HCT116 (cell line): ENCODE measurements around the gene RALB. TPM values are rescaled to one million over a fixed set of nuclear protein-coding genes. Genes with fewer than 3 reads are reported as not detected.

Experiments
- ATAC-seq: fragments of 200-7000 bp; cut with Tn5 transposase; 2 replicates; pipeline ENCODE4 v1.9.1; 2020; ENCODE audit warnings: mild to moderate bottlenecking, moderate library complexity
- BruUV-seq: library from RNA; stranded (reverse); fragments of 400-500 nt; replicated peaks from 2 replicates; lab custom pipeline; 2021; lab: Mats Ljungman, UMichigan
- CTCF ChIA-PET: fragments of 300-600 bp; sonication (Branson Sonifier 250); formaldehyde crosslinking; loops from one replicate; lab custom pipeline; 2021; ENCODE audit warnings: antibody characterized with exemption; lab: Charles Lee
- POLR2A ChIA-PET: fragments of 300-600, 350-600 bp; sonication (Branson Sonifier 250); formaldehyde crosslinking; loops from one replicate; lab custom pipeline; 2021; ENCODE audit warnings: antibody characterized with exemption; lab: Charles Lee
- RAD21 ChIA-PET, 2 experiments: fragments of 300-600 bp; sonication (Branson Sonifier 250); formaldehyde crosslinking; loops; one replicate each; lab custom pipeline; 2023; ENCODE audit warnings: low total read pairs in 2 of 2; ENCODE audit not compliant: uncharacterized antibody in 2 of 2, unreplicated experiment in 2 of 2, low non-redundant PET in 1 of 2; lab: Charles Lee
- DNase-seq: peaks from one replicate; pipeline ENCODE4 v3.0.0-alpha.2; 2010; ENCODE audit warnings: low read depth, low spot score
- H2AFZ ChIP-seq: fragments of 200-600 bp; shearing (Covaris generic), sonication (generic); 2 replicates; pipeline ENCODE4 v1.6.1; 2017; ENCODE audit warnings: low read depth, mixed run types, mixed read lengths, antibody characterized with exemption, low read length; ENCODE audit not compliant: poor library complexity, severe bottlenecking
- H3K27ac ChIP-seq: 2 replicates; pipeline ENCODE4 v1.5.1; 2012; ENCODE audit warnings: low read depth, low read length
- H3K27me3 ChIP-seq: fragments of 200-600 bp; sonication (generic); 2 replicates; pipeline ENCODE4 v1.6.1; 2016; ENCODE audit warnings: mixed run types, low read length, mixed read lengths; ENCODE audit not compliant: insufficient read depth
- H3K36me3 ChIP-seq, 2 experiments: fragments of 200-500 bp in 1 of 2; fragments of 200-600 bp in 1 of 2; sonication (Bioruptor generic) in 1 of 2; sonication (generic) in 1 of 2; 2 replicates each; pipeline versions ENCODE4 v1.5.1 to v1.6.1; 2014 to 2016; ENCODE audit warnings: low read length in 2 of 2, inconsistent platforms in 1 of 2, mixed read lengths in 1 of 2, mixed run types in 1 of 2; ENCODE audit not compliant: insufficient read depth in 2 of 2, control insufficient read depth in 1 of 2
- H3K4me1 ChIP-seq, 2 experiments: fragments of 200-600 bp in 1 of 2; sonication (generic) in 1 of 2; 2 replicates each; pipeline versions ENCODE4 v1.5.1 to v1.6.1; 2012 to 2017; ENCODE audit warnings: low read length in 2 of 2, inconsistent platforms in 1 of 2, mild to moderate bottlenecking in 1 of 2, mixed read lengths in 1 of 2, mixed run types in 1 of 2, moderate library complexity in 1 of 2; ENCODE audit not compliant: insufficient read depth in 2 of 2, control insufficient read depth in 1 of 2
- H3K4me2 ChIP-seq: fragments of 200-600 bp; sonication (generic); 2 replicates; pipeline ENCODE4 v1.6.1; 2017; ENCODE audit warnings: mixed run types, low read length, mixed read lengths
- H3K4me3 ChIP-seq, 2 experiments: fragments of 200-600 bp in 1 of 2; sonication (generic) in 1 of 2; replicated peaks in 1 of 2; 2 replicates each; pipeline ENCODE4 v1.5.1; 2011 to 2016; ENCODE audit warnings: low read length in 2 of 2, control low read depth in 1 of 2, low read depth in 1 of 2, mild to moderate bottlenecking in 1 of 2, mixed read lengths in 1 of 2, mixed run types in 1 of 2
- H3K79me2 ChIP-seq: fragments of 200-600 bp; sonication (generic); 2 replicates; pipeline ENCODE4 v1.6.1; 2017; ENCODE audit warnings: mild to moderate bottlenecking, mixed run types, low read length, moderate library complexity, mixed read lengths; ENCODE audit not compliant: insufficient read depth
- H3K9ac ChIP-seq: fragments of 200-600 bp; sonication (generic); 2 replicates; pipeline ENCODE4 v1.6.1; 2016; ENCODE audit warnings: low read length, mixed read lengths
- H3K9me2 ChIP-seq: fragments of 200-600 bp; sonication (generic), shearing (Covaris generic); 2 replicates; pipeline ENCODE4 v1.6.1; 2017; ENCODE audit warnings: mixed run types, mild to moderate bottlenecking, moderate library complexity; ENCODE audit not compliant: insufficient read depth
- H3K9me3 ChIP-seq, 2 experiments: fragments of 200-500 bp in 1 of 2; fragments of 200-600 bp in 1 of 2; sonication (Bioruptor generic) in 1 of 2; sonication (generic) in 1 of 2; 2 replicates each; pipeline ENCODE4 v1.6.1; 2014 to 2017; ENCODE audit warnings: low read length in 2 of 2, mixed read lengths in 2 of 2, inconsistent platforms in 1 of 2, low read depth in 1 of 2, mild to moderate bottlenecking in 1 of 2, mixed run types in 1 of 2, moderate library complexity in 1 of 2; ENCODE audit not compliant: control insufficient read depth in 1 of 2, insufficient read depth in 1 of 2
- H4K20me1 ChIP-seq: fragments of 200-600 bp; sonication (generic), shearing (Covaris generic); 2 replicates; pipeline ENCODE4 v1.6.1; 2017; ENCODE audit warnings: mixed run types, mild to moderate bottlenecking, moderate library complexity; ENCODE audit not compliant: insufficient read depth
- ATF3 ChIP-seq: IDR thresholded peaks from 2 replicates; pipeline ENCODE4 v1.6.1; 2012
- CBX3 ChIP-seq: IDR thresholded peaks from 2 replicates; pipeline ENCODE4 v1.6.1; 2012; ENCODE audit warnings: low read depth
- CTCF ChIP-seq, 3 experiments: fragments of 200-600 bp in 1 of 3; sonication (generic) in 1 of 3; IDR thresholded peaks in 2 of 3; conservative IDR thresholded peaks in 1 of 3; 2 replicates each; pipeline ENCODE4 v1.5.1; 2012 to 2017; ENCODE audit warnings: low read depth in 2 of 3, low read length in 2 of 3, antibody characterized with exemption in 1 of 3, borderline replicate concordance in 1 of 3, control low read depth in 1 of 3, mild to moderate bottlenecking in 1 of 3, mixed read lengths in 1 of 3, mixed run types in 1 of 3, moderate library complexity in 1 of 3; ENCODE audit not compliant: insufficient read depth in 1 of 3
- ELF1 ChIP-seq: IDR thresholded peaks from 2 replicates; pipeline ENCODE4 v1.6.1; 2012; ENCODE audit warnings: low read depth, borderline replicate concordance
- EZH2 ChIP-seq: fragments of 200-600 bp; sonication (generic); IDR thresholded peaks from 2 replicates; pipeline ENCODE4 v1.6.1; 2017; ENCODE audit warnings: antibody characterized with exemption, mixed run types
- FOSL1 ChIP-seq: IDR thresholded peaks from 2 replicates; pipeline ENCODE4 v1.6.1; 2012; ENCODE audit warnings: low read depth
- JUND ChIP-seq: IDR thresholded peaks from 2 replicates; pipeline ENCODE4 v1.6.1; 2012
- MAX ChIP-seq: IDR thresholded peaks from 2 replicates; pipeline ENCODE4 v1.6.1; 2012
- POLR2AphosphoS5 ChIP-seq: IDR thresholded peaks from 2 replicates; pipeline ENCODE4 v1.6.1; 2011; ENCODE audit warnings: mild to moderate bottlenecking, low read depth, low read length, moderate library complexity
- RAD21 ChIP-seq: IDR thresholded peaks from 2 replicates; pipeline ENCODE4 v1.6.1; 2012; ENCODE audit warnings: low read depth, mild to moderate bottlenecking
- REST ChIP-seq: IDR thresholded peaks from 2 replicates; pipeline ENCODE4 v1.6.1; 2012; ENCODE audit warnings: low read depth
- SP1 ChIP-seq: IDR thresholded peaks from 2 replicates; pipeline ENCODE4 v1.6.1; 2012; ENCODE audit warnings: low read depth
- TCF7L2 ChIP-seq: IDR thresholded peaks from 2 replicates; pipeline ENCODE4 v1.7.0; 2011; ENCODE audit warnings: borderline replicate concordance, inconsistent platforms; ENCODE audit not compliant: insufficient read depth, insufficient read length; ENCODE audit errors: extremely low read depth
- YY1 ChIP-seq: IDR thresholded peaks from 2 replicates; pipeline ENCODE4 v1.6.1; 2011; ENCODE audit warnings: low read length, low read depth, moderate library complexity, mild to moderate bottlenecking; ENCODE audit not compliant: insufficient replicate concordance; ENCODE audit errors: extremely low read depth
- ZFX ChIP-seq: fragments of 450-650 bp; IDR thresholded peaks from 2 replicates; pipeline ENCODE4 v1.6.1; 2017
- intact Hi-C: fragments of 100-400 bp; cut with micrococcal nuclease; formaldehyde crosslinking; loops from 2 replicates; pipeline ENCODE4 v1.10.0; 2022
- total RNA-seq: library from RNA; stranded (reverse); gene quantifications from one replicate; pipeline ENCODE4 v1.2.1, GENCODE V29; 2021; ENCODE audit not compliant: unreplicated experiment

RALB gene
- total RNA-seq, 1 experiment from 2014 or later = 42.8 TPM

- no peak overlapping the region for H3K4me2 ChIP-seq
- H3K4me1 ChIP-seq = no peaks in the 10 kb centered on the region
- no peaks in the 10 kb centered on the region for H3K9me3 ChIP-seq
- no peaks in the 10 kb centered on the region for H3K79me2 ChIP-seq
- TF ChIP-seq RAD21 (no peak), CBX3 (no peak), CTCF (IDR thresholded peaks at IDR 0.05 in 2 of 3, conservative IDR thresholded peaks at IDR 0.05 in 1 of 3; ENCODE audit: borderline replicate concordance in 1 of 3, insufficient read depth in 1 of 3, low read depth in 2 of 3, low read length in 2 of 3) (no peak), ATF3 (no peak)
- H3K27ac ChIP-seq = no peak overlapping the region
- RAD21 ChIA-PET = no interaction called here
- no peak; the same call in 1 of the 2 replicates for ATAC-seq
- peaks cover 4 to 7% of the 10 kb centered on the region in 2 experiments; a peak in 2 of 4 replicates for H3K36me3 ChIP-seq
- no TSS peak for BruUV-seq
- H3K9ac ChIP-seq = no peak overlapping the region
- intact Hi-C loops = no loop called here
- H4K20me1 ChIP-seq = no peaks in the 10 kb centered on the region
- H3K9me2 ChIP-seq = no peaks in the 10 kb centered on the region
- POLR2A ChIA-PET = no interaction called here
- CTCF ChIA-PET = interaction anchor here (3.3 kb wide), 1 partner anchor 13 kb away, joined by 10 read pairs; no protein-coding TSS in a partner anchor
- DNase-seq = no peak
- H2AFZ ChIP-seq = no peak overlapping the region
- no peak overlapping the region for H3K4me3 ChIP-seq
- no peaks in the 10 kb centered on the region for H3K27me3 ChIP-seq
Measured at GRCh38 chr2:120299561-120299960, 46.9 kb downstream of the RALB start.

GRCh38 chr2:120300385-120300784 lies 47.7 kb downstream of the RALB start:
- no peak overlapping the region for H3K27ac ChIP-seq
- H3K9me3 ChIP-seq = no peaks in the 10 kb centered on the region
- no peak for DNase-seq
- H3K4me3 ChIP-seq = no peak overlapping the region
- H3K79me2 ChIP-seq = no peaks in the 10 kb centered on the region
- CTCF ChIA-PET = interaction anchor here (0.6 to 3.3 kb wide), 2 partner anchors 12 to 785 kb away, joined by 4 to 10 read pairs; no protein-coding TSS in a partner anchor
- no peak for ATAC-seq
- no peak overlapping the region for H2AFZ ChIP-seq
- H3K9me2 ChIP-seq = no peaks in the 10 kb centered on the region
- H3K4me2 ChIP-seq = no peak overlapping the region
- TF ChIP-seq YY1 = no peak
- no peak for TF ChIP-seq SP1
- TF ChIP-seq JUND = no peak
- no peak for TF ChIP-seq EZH2
- no peak for TF ChIP-seq TCF7L2
- TF ChIP-seq MAX = no peak
- TF ChIP-seq ELF1 = no peak
- no peak for TF ChIP-seq POLR2AphosphoS5
- TF ChIP-seq FOSL1 = no peak
- TF ChIP-seq REST = no peak
- TF ChIP-seq ZFX = no peak
- H3K4me1 ChIP-seq = no peaks in the 10 kb centered on the region
- POLR2A ChIA-PET = no interaction called here
- RAD21 ChIA-PET = no interaction called here
- intact Hi-C loops = no loop called here
- no peaks in the 10 kb centered on the region for H3K27me3 ChIP-seq
- BruUV-seq = no TSS peak
- no peak overlapping the region for H3K9ac ChIP-seq
- no peaks in the 10 kb centered on the region for H4K20me1 ChIP-seq
- H3K36me3 ChIP-seq = peaks cover 1 to 7% of the 10 kb centered on the region in 2 experiments; a peak in 2 of 4 replicates
